Peyer's patch (tissue), 4 donors: ENCODE data around the gene CD2AP.

Experiments used
- CTCF ChIP-seq, 6 experiments: fragments of 450-650 bp in 4 of 6; fragments of 200-600 bp in 2 of 6; sonication (generic) in 1 of 6; IDR thresholded peaks; one replicate each; pipeline ENCODE4 v1.5.1; 2017 to 2019; ENCODE audit warnings: antibody characterized with exemption in 6 of 6, mild to moderate bottlenecking in 3 of 6, moderate library complexity in 1 of 6
- POLR2A ChIP-seq, 2 donors: fragments of 450-650 bp; IDR thresholded peaks; one replicate each; pipeline ENCODE4 v1.5.1; 2017; ENCODE audit warnings: antibody characterized with exemption in 2 of 2, mild to moderate bottlenecking in 2 of 2, moderate library complexity in 2 of 2

DNA sequence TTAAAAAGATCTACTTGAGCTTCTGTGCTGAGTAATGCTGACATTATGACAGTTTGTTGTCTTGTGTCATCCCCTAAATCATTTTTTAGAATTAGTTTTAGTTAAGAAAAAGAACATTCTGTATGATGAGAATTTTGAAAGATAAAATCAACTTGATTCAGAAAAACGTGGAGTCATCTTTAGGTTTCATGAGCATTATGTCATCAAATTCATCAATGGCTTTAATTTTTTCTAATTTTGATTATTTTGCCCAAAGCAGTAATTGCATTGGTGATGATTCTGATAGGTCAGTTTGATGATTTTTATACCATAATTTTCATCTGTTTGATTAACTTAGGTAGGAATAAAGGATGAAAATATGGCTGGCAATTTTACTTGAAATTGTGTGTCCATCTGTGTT, 194.2 kb downstream of the CD2AP start:
- TF ChIP-seq CTCF (IDR thresholded peaks at IDR 0.05) (no peak), POLR2A (IDR thresholded peaks at IDR 0.05) (no peak)
